Activated T-cell treated with anti-CD3 and anti-CD28 coated beads for 48 hours (primary cell): ENCODE data around the gene ZKSCAN1.
A peak's percentile ranks its signal among the peaks of the same experiment; 100 is the strongest.

Experiments used
- DNase-seq: peaks from one replicate; pipeline ENCODE4 v3.0.0-alpha.2; 2020; ENCODE audit warnings: low read depth

ZKSCAN1 gene

GRCh38 chr7:100080907-100081534, 65.6 kb downstream of the ZKSCAN1 start:
- DNase-seq = no peak

- peak; percentile 99 for DNase-seq
Observed at GRCh38 chr7:100081535-100082102, 66.2 kb downstream of the ZKSCAN1 start, which contains the start of gene ZNF3. Gene ZNF3, minus strand, starts transcription at chr7:100081723. Its CDS starts 4,366 bp downstream, at chr7:100077357.

- DNase-seq = no peak
Observed at GRCh38 chr7:100082978-100083377, 67.6 kb downstream of the ZKSCAN1 start.

- DNase-seq = no peak
Observed at GRCh38 chr7:100085515-100085914, 70.1 kb downstream of the ZKSCAN1 start.

GRCh38 chr7:100087055-100087750, 71.8 kb downstream of the ZKSCAN1 start:
- no peak for DNase-seq

GRCh38 chr7:100088095-100088620, 72.8 kb downstream of the ZKSCAN1 start:
- no peak for DNase-seq

- peak; percentile 85 for DNase-seq
Observed at GRCh38 chr7:100088621-100089457, 73.4 kb downstream of the ZKSCAN1 start, which contains the start of gene COPS6. Gene COPS6, plus strand, starts transcription at chr7:100088969. Its CDS starts 22 bp downstream, at chr7:100088991.

- no peak for DNase-seq
Observed at GRCh38 chr7:100089458-100090196, 74.2 kb downstream of the ZKSCAN1 start.

GRCh38 chr7:100090527-100091410, 75.4 kb downstream of the ZKSCAN1 start:
- no peak for DNase-seq
